ENCODE measurements around the gene ZP3.
"Not testable (repeated sequence)": the region's sequence is repeated elsewhere in the genome, so short reads cannot be mapped to it uniquely, and the experiment has no call there.

GRCh38 chr7:76484456-76484855 is 59.7 kb downstream of the ZP3 start:
- TF ChIP-seq POU2F2 (IDR thresholded peaks at IDR 0.05; ENCODE audit: borderline replicate concordance, low read depth, low read length); TCF7 (IDR thresholded peaks at IDR 0.05; ENCODE audit: borderline replicate concordance); RELB (IDR thresholded peaks at IDR 0.05; ENCODE audit: low read depth); HDAC2 (IDR thresholded peaks at IDR 0.05); CTCF (IDR thresholded peaks at IDR 0.05 in 2 of 3, conservative IDR thresholded peaks at IDR 0.05 in 1 of 3; ENCODE audit: control insufficient read depth in 2 of 3, extremely low read depth in 1 of 3, insufficient read depth in 1 of 3, low read depth in 3 of 3, low read length in 3 of 3); ZBTB33 (IDR thresholded peaks at IDR 0.05); ESRRA (IDR thresholded peaks at IDR 0.05; ENCODE audit: low read length); BRCA1 (IDR thresholded peaks at IDR 0.05; ENCODE audit: low read depth, low read length); YY1 (IDR thresholded peaks at IDR 0.05; ENCODE audit: low read depth, low read length): not testable (repeated sequence)

Data from GM12878 (cell line).